HEK293T (cell line): Measurements from ENCODE around the gene TPCN2.

ENCODE experiments used
- CTCF ChIA-PET: fragments of 350-600 bp; formaldehyde crosslinking; extraction: SDS; loops from one replicate; lab custom pipeline; 2021; ENCODE audit warnings: antibody characterized with exemption, inconsistent platforms; lab: Yijun Ruan, JAX
- POLR2A ChIA-PET: fragments of 350-600 bp; formaldehyde crosslinking; extraction: SDS; loops from one replicate; lab custom pipeline; 2020; ENCODE audit warnings: antibody characterized with exemption, inconsistent platforms; lab: Yijun Ruan, JAX
- DNase-seq: peaks from one replicate; pipeline ENCODE4 v3.0.0; 2012; ENCODE audit warnings: mixed read lengths; ENCODE audit errors: extremely low spot score
- ARNT ChIP-seq: fragments of 450-650 bp; IDR thresholded peaks from 2 replicates; pipeline ENCODE4 v1.6.1; 2017; ENCODE audit warnings: mild to moderate bottlenecking
- BHLHE40 ChIP-seq: fragments of 450-650 bp; IDR thresholded peaks from 2 replicates; pipeline ENCODE4 v1.6.1; 2016; ENCODE audit warnings: mild to moderate bottlenecking, moderate library complexity, borderline replicate concordance
- CTBP1 ChIP-seq: fragments of 450-650 bp; IDR thresholded peaks from 2 replicates; pipeline ENCODE4 v1.6.1; 2016; ENCODE audit warnings: borderline replicate concordance
- ELF4 ChIP-seq: fragments of 450-650 bp; IDR thresholded peaks from 2 replicates; pipeline ENCODE4 v1.6.1; 2017; ENCODE audit warnings: antibody characterized with exemption
- FOXA1 ChIP-seq: fragments of 450-650 bp; IDR thresholded peaks from 2 replicates; pipeline ENCODE4 v1.6.1; 2016; ENCODE audit warnings: mild to moderate bottlenecking
- FOXK2 ChIP-seq: fragments of 450-650 bp; IDR thresholded peaks from 2 replicates; pipeline ENCODE4 v1.6.1; 2016; ENCODE audit warnings: mild to moderate bottlenecking
- FOXM1 ChIP-seq: fragments of 450-650 bp; IDR thresholded peaks from 2 replicates; pipeline ENCODE4 v1.6.1; 2017; ENCODE audit warnings: mild to moderate bottlenecking, borderline replicate concordance
- HDGF ChIP-seq: fragments of 450-650 bp; IDR thresholded peaks from 2 replicates; pipeline ENCODE4 v1.6.1; 2017; ENCODE audit warnings: antibody characterized with exemption, borderline replicate concordance
- L3MBTL2 ChIP-seq: fragments of 450-650 bp; conservative IDR thresholded peaks from 2 replicates; pipeline ENCODE4 v1.6.1; 2016; ENCODE audit warnings: mild to moderate bottlenecking
- LEF1 ChIP-seq: fragments of 450-650 bp; IDR thresholded peaks from 2 replicates; pipeline ENCODE4 v1.6.1; 2017; ENCODE audit warnings: mild to moderate bottlenecking, borderline replicate concordance
- NFRKB ChIP-seq: fragments of 450-650 bp; IDR thresholded peaks from 2 replicates; pipeline ENCODE4 v1.6.1; 2016; ENCODE audit warnings: mild to moderate bottlenecking, moderate library complexity
- PKNOX1 ChIP-seq: fragments of 450-650 bp; IDR thresholded peaks from 2 replicates; pipeline ENCODE4 v1.6.1; 2016
- SP1 ChIP-seq: fragments of 450-650 bp; IDR thresholded peaks from 2 replicates; pipeline ENCODE4 v1.6.1; 2017
- SUZ12 ChIP-seq: fragments of 450-650 bp; IDR thresholded peaks from 2 replicates; pipeline ENCODE4 v1.6.1; 2016; ENCODE audit warnings: mild to moderate bottlenecking
- TARDBP ChIP-seq: fragments of 450-650 bp; IDR thresholded peaks from 2 replicates; pipeline ENCODE4 v1.6.1; 2016
- ZNF384 ChIP-seq: fragments of 450-650 bp; IDR thresholded peaks from 2 replicates; pipeline ENCODE4 v1.6.1; 2016

Gene TPCN2

GRCh38 chr11:69014084-69014851, 34.5 kb upstream of the TPCN2 start:
- no peak for TF ChIP-seq FOXA1
- no peak for TF ChIP-seq FOXK2
- TF ChIP-seq ELF4 = no peak
- no peak for TF ChIP-seq L3MBTL2
- TF ChIP-seq HDGF = no peak
- TF ChIP-seq BHLHE40 = no peak
- no peak for TF ChIP-seq ZNF384
- no peak for TF ChIP-seq ARNT
- TF ChIP-seq FOXM1 = no peak
- TF ChIP-seq SP1 = no peak
- TF ChIP-seq CTBP1 = no peak
- no peak for TF ChIP-seq SUZ12
- no peak for TF ChIP-seq TARDBP
- no peak for TF ChIP-seq PKNOX1
- no peak for TF ChIP-seq LEF1
- TF ChIP-seq NFRKB = no peak
- POLR2A ChIA-PET = no interaction called here
- DNase-seq = no peak
- CTCF ChIA-PET = no interaction called here

- CTCF ChIA-PET = no interaction called here
- POLR2A ChIA-PET = no interaction called here
- no peak for TF ChIP-seq BHLHE40
- TF ChIP-seq SUZ12 = no peak
- TF ChIP-seq ELF4 = no peak
- TF ChIP-seq FOXA1 = no peak
- TF ChIP-seq CTBP1 = no peak
- no peak for TF ChIP-seq LEF1
- TF ChIP-seq L3MBTL2 = no peak
- no peak for TF ChIP-seq SP1
- TF ChIP-seq ZNF384 = no peak
- TF ChIP-seq FOXK2 = no peak
- TF ChIP-seq HDGF = no peak
- no peak for TF ChIP-seq FOXM1
- TF ChIP-seq TARDBP = no peak
- TF ChIP-seq ARNT = no peak
- no peak for TF ChIP-seq NFRKB
- no peak for TF ChIP-seq PKNOX1
- DNase-seq = no peak
These were observed 33.7 kb upstream of the TPCN2 start for GRCh38 chr11:69014898-69015549.

DNA sequence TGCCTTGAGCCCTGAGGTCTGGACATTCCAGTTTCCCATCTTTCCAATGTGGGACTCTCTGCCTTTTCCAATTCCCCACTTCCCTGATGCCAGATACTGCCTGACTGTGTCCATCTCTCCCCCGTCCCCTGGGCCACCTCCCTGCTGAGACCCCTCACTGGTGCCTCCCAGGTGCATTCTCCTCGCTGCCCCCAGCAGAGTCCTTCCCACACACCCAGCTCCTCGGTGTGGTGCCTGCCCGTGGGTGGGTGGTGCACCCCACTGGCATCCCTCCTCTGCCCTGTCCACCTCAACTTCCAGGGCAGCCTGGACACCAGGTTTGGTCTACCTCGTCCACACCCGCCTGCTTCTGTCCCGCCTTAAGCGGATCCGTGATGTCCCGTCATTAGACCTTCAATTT, 30.8 kb upstream of the TPCN2 start:
- CTCF ChIA-PET = no interaction called here
- DNase-seq = no peak
- POLR2A ChIA-PET = no interaction called here
- no peak for TF ChIP-seq PKNOX1
- TF ChIP-seq TARDBP = no peak
- no peak for TF ChIP-seq BHLHE40
- no peak for TF ChIP-seq HDGF
- TF ChIP-seq LEF1 = no peak
- TF ChIP-seq FOXM1 = no peak
- no peak for TF ChIP-seq ARNT
- no peak for TF ChIP-seq FOXA1
- TF ChIP-seq FOXK2 = no peak
- no peak for TF ChIP-seq ELF4
- no peak for TF ChIP-seq CTBP1
- TF ChIP-seq SP1 = no peak
- TF ChIP-seq NFRKB = no peak
- TF ChIP-seq SUZ12 = no peak
- TF ChIP-seq L3MBTL2 = no peak
- no peak for TF ChIP-seq ZNF384

GRCh38 chr11:69018924-69019323, 29.8 kb upstream of the TPCN2 start:
- ChIA-PET POLR2A (no interaction called here), CTCF (no interaction called here)
- DNase-seq = no peak
- TF ChIP-seq HDGF (no peak), TARDBP (no peak), NFRKB (no peak), BHLHE40 (no peak), FOXA1 (no peak), ELF4 (no peak), FOXK2 (no peak), PKNOX1 (no peak), SP1 (no peak), L3MBTL2 (no peak)

GRCh38 chr11:69022260-69022659, 26.5 kb upstream of the TPCN2 start:
- no peak for DNase-seq
- ChIA-PET CTCF (no interaction called here), POLR2A (no interaction called here)
- TF ChIP-seq BHLHE40 (no peak), FOXK2 (no peak), ELF4 (no peak), HDGF (no peak), FOXM1 (no peak), SUZ12 (no peak), L3MBTL2 (no peak), TARDBP (no peak), SP1 (no peak), FOXA1 (no peak)
